Keratinocyte (primary cell): ENCODE results near the gene TAF1D. TPM values are rescaled to one million over a fixed set of nuclear protein-coding genes. Genes with fewer than 3 reads are reported as not detected.

Experiments
- DNase-seq: peaks from one replicate; pipeline ENCODE4 v3.0.0-alpha.2; 2011; ENCODE audit warnings: low read depth, missing footprints, low spot score
- FAIRE-seq: peaks from 2 replicates; lab custom pipeline; 2011; peaks lifted over from hg19 to GRCh38; lab: Jason Lieb, UNC
- H2AFZ ChIP-seq: 2 replicates; pipeline ENCODE4 v1.6.0; 2012; ENCODE audit warnings: low read length, control low read depth, inconsistent platforms; ENCODE audit not compliant: control insufficient read depth
- H3K27ac ChIP-seq: 2 replicates; pipeline ENCODE4 v1.5.1; 2011; ENCODE audit warnings: low read length; ENCODE audit not compliant: control insufficient read depth, insufficient read depth
- H3K27me3 ChIP-seq: 3 replicates; pipeline ENCODE4 v1.6.0; 2011; ENCODE audit warnings: low read length; ENCODE audit not compliant: control insufficient read depth, insufficient read depth; ENCODE audit errors: extremely low read depth
- H3K36me3 ChIP-seq, 2 experiments: 2 replicates in 1 of 2; 3 replicates in 1 of 2; pipeline ENCODE4 v1.5.1; 2011; ENCODE audit warnings: low read length in 2 of 2, mild to moderate bottlenecking in 1 of 2; ENCODE audit not compliant: control insufficient read depth in 2 of 2, insufficient read depth in 2 of 2; ENCODE audit errors: extremely low read depth in 1 of 2
- H3K4me1 ChIP-seq: 3 replicates; pipeline ENCODE4 v1.5.1; 2011; ENCODE audit warnings: low read length; ENCODE audit not compliant: control insufficient read depth, insufficient read depth; ENCODE audit errors: extremely low read depth
- H3K4me2 ChIP-seq: 3 replicates; pipeline ENCODE4 v1.6.0; 2011; ENCODE audit warnings: low read depth, low read length; ENCODE audit not compliant: control insufficient read depth, insufficient read depth; ENCODE audit errors: extremely low read depth
- H3K4me3 ChIP-seq, 3 experiments: fragments of 200-600 bp in 1 of 3; sonication (generic) in 1 of 3; 2 replicates in 2 of 3; 3 replicates in 1 of 3; pipeline ENCODE4 v1.5.1; 2011 to 2016; ENCODE audit warnings: low read length in 3 of 3, mild to moderate bottlenecking in 3 of 3, control low read depth in 2 of 3, inconsistent platforms in 1 of 3, low read depth in 1 of 3, mixed read lengths in 1 of 3, mixed run types in 1 of 3, moderate library complexity in 1 of 3; ENCODE audit not compliant: control insufficient read depth in 2 of 3, insufficient read depth in 2 of 3; ENCODE audit errors: extremely low read depth in 1 of 3
- H3K79me2 ChIP-seq: 2 replicates; pipeline ENCODE4 v1.6.0; 2012; ENCODE audit warnings: low read length; ENCODE audit not compliant: control insufficient read depth, insufficient read depth
- H3K9ac ChIP-seq: 3 replicates; pipeline ENCODE4 v1.6.0; 2011; ENCODE audit warnings: low read length; ENCODE audit not compliant: control insufficient read depth, insufficient read depth; ENCODE audit errors: extremely low read depth
- H3K9me1 ChIP-seq: 3 replicates; pipeline ENCODE4 v1.6.0; 2011; ENCODE audit warnings: low read length; ENCODE audit not compliant: control insufficient read depth, insufficient read depth; ENCODE audit errors: extremely low read depth
- H3K9me3 ChIP-seq: 2 replicates; pipeline ENCODE4 v1.5.1; 2012; ENCODE audit warnings: low read depth, low read length; ENCODE audit not compliant: control insufficient read depth
- H4K20me1 ChIP-seq: 3 replicates; pipeline ENCODE4 v1.6.0; 2011; ENCODE audit warnings: low read length; ENCODE audit not compliant: control insufficient read depth, insufficient read depth; ENCODE audit errors: extremely low read depth
- EZH2 ChIP-seq: IDR thresholded peaks from one replicate; pipeline ENCODE4 v1.6.1; 2012; ENCODE audit warnings: inconsistent platforms, mild to moderate bottlenecking, low read length, moderate library complexity
- dilution Hi-C: fragments of 300-500 bp; cut with MboI; formaldehyde crosslinking; loops from one replicate; pipeline ENCODE4 v1.7.0; 2020; ENCODE audit warnings: low sequenced_read_pairs; ENCODE audit not compliant: extremely low pct_ligation_motif_present
- polyA plus RNA-seq, 5 experiments: library from polyadenylated mRNA; depleted of rRNA in 3 of 5; stranded (reverse) in 3 of 5; stranded (forward) in 1 of 5; unstranded in 1 of 5; fragments of >200 nt; gene quantifications; 1 replicate in 1 of 5; 2 replicates in 3 of 5; 3 replicates in 1 of 5; pipeline versions ENCODE4 v1.2.1 to v1.2.3, GENCODE V29; 2011 to 2012; ENCODE audit warnings: missing spikeins in 2 of 5, low read depth in 1 of 5, low replicate concordance in 1 of 5
- TF ChIP-seq, protein P1 (sequence below), 3 experiments: IDR thresholded peaks in 1 of 3; conservative IDR thresholded peaks in 1 of 3; optimal IDR thresholded peaks in 1 of 3; 2 replicates in 2 of 3; 3 replicates in 1 of 3; pipeline versions ENCODE3 to v1.5.1; 2011; ENCODE audit warnings: low read length in 3 of 3, mild to moderate bottlenecking in 3 of 3, moderate library complexity in 2 of 3, control low read depth in 1 of 3, inconsistent platforms in 1 of 3; ENCODE audit not compliant: insufficient read depth in 2 of 3; ENCODE audit errors: extremely low read depth in 1 of 3

The TAF1D gene
- polyA plus RNA-seq, 1 donor (not counting 4 experiments of a cell fraction or from before 2014, with no cell fraction given), result 224 TPM

GRCh38 chr11:93700830-93701229 lies 40.5 kb downstream of the TAF1D start:
- H3K79me2 ChIP-seq, result no peaks in the 10 kb centered on the region
- dilution Hi-C loops, result no loop called here
- H3K27ac ChIP-seq, result no peak overlapping the region
- peaks cover 19 to 24% of the 10 kb centered on the region in 2 experiments for H3K36me3 ChIP-seq
- TF ChIP-seq, protein P1, sequence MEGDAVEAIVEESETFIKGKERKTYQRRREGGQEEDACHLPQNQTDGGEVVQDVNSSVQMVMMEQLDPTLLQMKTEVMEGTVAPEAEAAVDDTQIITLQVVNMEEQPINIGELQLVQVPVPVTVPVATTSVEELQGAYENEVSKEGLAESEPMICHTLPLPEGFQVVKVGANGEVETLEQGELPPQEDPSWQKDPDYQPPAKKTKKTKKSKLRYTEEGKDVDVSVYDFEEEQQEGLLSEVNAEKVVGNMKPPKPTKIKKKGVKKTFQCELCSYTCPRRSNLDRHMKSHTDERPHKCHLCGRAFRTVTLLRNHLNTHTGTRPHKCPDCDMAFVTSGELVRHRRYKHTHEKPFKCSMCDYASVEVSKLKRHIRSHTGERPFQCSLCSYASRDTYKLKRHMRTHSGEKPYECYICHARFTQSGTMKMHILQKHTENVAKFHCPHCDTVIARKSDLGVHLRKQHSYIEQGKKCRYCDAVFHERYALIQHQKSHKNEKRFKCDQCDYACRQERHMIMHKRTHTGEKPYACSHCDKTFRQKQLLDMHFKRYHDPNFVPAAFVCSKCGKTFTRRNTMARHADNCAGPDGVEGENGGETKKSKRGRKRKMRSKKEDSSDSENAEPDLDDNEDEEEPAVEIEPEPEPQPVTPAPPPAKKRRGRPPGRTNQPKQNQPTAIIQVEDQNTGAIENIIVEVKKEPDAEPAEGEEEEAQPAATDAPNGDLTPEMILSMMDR (optimal IDR thresholded peaks at IDR 0.05 in 1 of 3, IDR thresholded peaks at IDR 0.05 in 1 of 3, conservative IDR thresholded peaks at IDR 0.05 in 1 of 3; ENCODE audit: extremely low read depth in 1 of 3, insufficient read depth in 2 of 3, low read length in 3 of 3), result no peak
- TF ChIP-seq EZH2, result no peak
- H3K9me3 ChIP-seq, result no peaks in the 10 kb centered on the region
- H3K4me1 ChIP-seq, result no peaks in the 10 kb centered on the region
- DNase-seq, result no peak
- H2AFZ ChIP-seq, result no peak overlapping the region
- no peaks in the 10 kb centered on the region for H3K9me1 ChIP-seq
- no peak for FAIRE-seq
- no peak overlapping the region for H3K9ac ChIP-seq
- H3K4me3 ChIP-seq, result no peak overlapping the region
- H3K4me2 ChIP-seq, result no peak overlapping the region
- H4K20me1 ChIP-seq, result no peaks in the 10 kb centered on the region
- no peaks in the 10 kb centered on the region for H3K27me3 ChIP-seq

DNA sequence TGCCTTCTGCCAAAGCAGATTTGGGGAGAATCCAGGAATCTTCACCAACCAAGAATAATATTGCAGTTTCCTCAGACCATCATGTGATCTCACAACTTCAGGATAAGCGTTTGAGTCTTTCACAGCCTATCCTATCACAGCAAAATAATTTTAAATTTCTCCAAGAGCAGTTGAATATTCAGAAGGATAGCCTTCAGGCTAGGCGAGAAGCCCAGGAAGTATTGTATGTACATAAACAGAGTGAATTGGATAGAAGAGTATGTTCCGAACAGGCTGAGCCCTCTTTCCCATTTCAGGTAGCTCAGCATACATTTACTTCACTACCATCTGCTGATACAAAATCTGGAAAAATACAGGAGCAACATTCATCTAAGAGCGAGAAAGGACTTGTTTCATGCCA lies 43.7 kb downstream of the TAF1D start:
- no peak overlapping the region for H2AFZ ChIP-seq
- H3K4me1 ChIP-seq, result no peaks in the 10 kb centered on the region
- no peak overlapping the region for H3K27ac ChIP-seq
- no peak overlapping the region for H3K9ac ChIP-seq
- DNase-seq (no peak), FAIRE-seq (no peak)
- H3K36me3 ChIP-seq, result peaks cover 16 to 29% of the 10 kb centered on the region in 2 experiments
- no peaks in the 10 kb centered on the region for H3K27me3 ChIP-seq
- H3K9me1 ChIP-seq, result no peaks in the 10 kb centered on the region
- TF ChIP-seq, protein P1 (optimal IDR thresholded peaks at IDR 0.05 in 1 of 3, IDR thresholded peaks at IDR 0.05 in 1 of 3, conservative IDR thresholded peaks at IDR 0.05 in 1 of 3; ENCODE audit: extremely low read depth in 1 of 3, insufficient read depth in 2 of 3, low read length in 3 of 3), result no peak
- TF ChIP-seq EZH2, result no peak
- no peak overlapping the region for H3K4me3 ChIP-seq
- no peaks in the 10 kb centered on the region for H3K79me2 ChIP-seq
- H3K9me3 ChIP-seq, result no peaks in the 10 kb centered on the region
- no peaks in the 10 kb centered on the region for H4K20me1 ChIP-seq
- no peak overlapping the region for H3K4me2 ChIP-seq
- dilution Hi-C loops, result no loop called here
